Muscle of back (tissue), 13 donors: ENCODE data around the gene GGACT. TPM values are rescaled to one million over a fixed set of nuclear protein-coding genes. Genes with fewer than 3 reads are reported as not detected.
"Not testable (repeated sequence)": the region's sequence is repeated elsewhere in the genome, so short reads cannot be mapped to it uniquely, and the experiment has no call there.

Source experiments
- DNase-seq, 3 donors: peaks; one replicate each; pipeline versions ENCODE4 v3.0.0 to v3.0.0-alpha.2; 2013
- long read RNA-seq, 9 donors: transcript quantifications; one replicate each; lab custom pipeline, GENCODE V29; 2026
- polyA plus RNA-seq, 10 donors: library from polyadenylated mRNA; unstranded; fragments of 120-200 nt; gene quantifications; one replicate each; pipeline ENCODE4 v1.2.1, GENCODE V29; 2013; ENCODE audit not compliant: insufficient read length in 10 of 10

The GGACT gene
- polyA plus RNA-seq, result 1 to 10 TPM; 1.9 to 3.6 (median 2.5) TPM
- long read RNA-seq, donor 1, result 0 reads
- long read RNA-seq, donor 2, partial matches to known transcripts, result 0 of 1 reads
- long read RNA-seq, donor 2, other reads (novel, unspliced or antisense), result 0 of 1 reads
- long read RNA-seq, donor 3, result 0 reads
- long read RNA-seq, donor 4, result 0 reads
- long read RNA-seq, donor 5, partial matches to known transcripts, result 0 of 7 reads
- long read RNA-seq, donor 5, other reads (novel, unspliced or antisense), result 7 of 7 reads
- long read RNA-seq, donor 6, partial matches to known transcripts, result 0 of 1 reads
- long read RNA-seq, donor 6, other reads (novel, unspliced or antisense), result 0 of 1 reads
- long read RNA-seq, donor 7, partial matches to known transcripts, result 0 of 1 reads
- long read RNA-seq, donor 7, other reads (novel, unspliced or antisense), result 0 of 1 reads
- long read RNA-seq, donor 8, partial matches to known transcripts, result 0 of 3 reads
- long read RNA-seq, donor 8, other reads (novel, unspliced or antisense), result 0 of 3 reads
- long read RNA-seq, donor 9, partial matches to known transcripts, result 0 of 1 reads
- long read RNA-seq, donor 9, other reads (novel, unspliced or antisense), result 0 of 1 reads

GRCh38 chr13:100588331-100589177 is at the start of gene GGACT:
Gene GGACT (minus strand): TSS chr13:100588789. CDS start chr13:100532591, 56,198 bp downstream.
- DNase-seq, result peak; percentile 43 to 81 (median 72)

GRCh38 chr13:100637796-100638195 is 49.2 kb upstream of the GGACT start:
- no peak for DNase-seq

- no peak for DNase-seq
Observed at GRCh38 chr13:100637380-100637779, 48.8 kb upstream of the GGACT start.

GRCh38 chr13:100636441-100636840 is 47.9 kb upstream of the GGACT start:
- DNase-seq, result no peak

GRCh38 chr13:100636004-100636403 is 47.4 kb upstream of the GGACT start:
- no peak for DNase-seq

GRCh38 chr13:100634696-100635095 is 46.1 kb upstream of the GGACT start:
- DNase-seq, result no peak

GRCh38 chr13:100633461-100633860 is 44.9 kb upstream of the GGACT start:
- DNase-seq, result peak in 1 of 3 donors; percentile 66

GRCh38 chr13:100630555-100630954 is 42.0 kb upstream of the GGACT start:
- DNase-seq, result peak in 1 of 3 donors; percentile 11

GRCh38 chr13:100627120-100627519 is 38.5 kb upstream of the GGACT start:
- DNase-seq, result no peak

GRCh38 chr13:100625447-100625846 is 36.9 kb upstream of the GGACT start:
- DNase-seq, result no peak

GRCh38 chr13:100620792-100621191 is 32.2 kb upstream of the GGACT start:
- DNase-seq, result no peak

GRCh38 chr13:100619940-100620339 is 31.4 kb upstream of the GGACT start:
- no peak for DNase-seq

GRCh38 chr13:100618897-100619296 is 30.3 kb upstream of the GGACT start:
- DNase-seq, result not testable (repeated sequence)

- DNase-seq, result no peak
Observed at GRCh38 chr13:100613031-100613430, 24.4 kb upstream of the GGACT start.

GRCh38 chr13:100611678-100612492 is 23.3 kb upstream of the GGACT start:
- DNase-seq, result no peak

- no peak for DNase-seq
Observed at GRCh38 chr13:100610391-100611347, 22.1 kb upstream of the GGACT start.

GRCh38 chr13:100608906-100609305 is 20.3 kb upstream of the GGACT start:
- DNase-seq, result no peak

GRCh38 chr13:100608489-100608888 is 19.9 kb upstream of the GGACT start:
- no peak for DNase-seq

GRCh38 chr13:100604918-100605710 is 16.5 kb upstream of the GGACT start:
- no peak for DNase-seq
